Left lung (tissue), 14 donors: Measurements from ENCODE around the gene ZNF44. TPM values are rescaled to one million over a fixed set of nuclear protein-coding genes. Genes with fewer than 3 reads are reported as not detected.
A peak's percentile ranks its signal among the peaks of the same experiment; 100 is the strongest.

Experiments used
- ATAC-seq: fragments of 200-7000 bp; cut with Tn5 transposase; one replicate; pipeline ENCODE4 v1.9.1; 2020; ENCODE audit warnings: moderate library complexity
- DNase-seq, 4 donors: peaks; one replicate each; pipeline ENCODE4 v3.0.0-alpha.2; 2013 to 2020
- H3K27ac ChIP-seq, 2 donors: fragments of 200-600 bp; sonication (generic) in 1 of 2; one replicate each; pipeline versions ENCODE4 v1.5.0 to v1.8.0; 2020 to 2021
- H3K27me3 ChIP-seq, 2 donors: fragments of 200-600 bp; sonication (generic) in 1 of 2; one replicate each; pipeline versions ENCODE4 v1.5.0 to v1.8.0; 2020 to 2021
- H3K36me3 ChIP-seq, 2 donors: fragments of 200-600 bp; sonication (generic) in 1 of 2; one replicate each; pipeline versions ENCODE4 v1.5.0 to v1.8.0; 2020 to 2021
- H3K4me1 ChIP-seq, 2 donors: fragments of 200-600 bp; one replicate each; pipeline ENCODE4 v1.8.0; 2021
- H3K4me3 ChIP-seq, 2 donors: fragments of 200-600 bp; sonication (generic) in 1 of 2; one replicate each; pipeline versions ENCODE4 v1.5.0 to v1.8.0; 2020 to 2021; ENCODE audit warnings: mild to moderate bottlenecking in 1 of 2
- H3K9me3 ChIP-seq, 2 donors: fragments of 200-600 bp; sonication (generic) in 1 of 2; one replicate each; pipeline versions ENCODE4 v1.5.0 to v1.8.0; 2020 to 2021
- intact Hi-C, 2 donors: fragments of 100-400 bp; cut with DNase I; formaldehyde crosslinking; loops; one replicate each; pipeline versions ENCODE4 v1.11.2 to v1.14.2; 2022
- long read RNA-seq, 12 donors: library from polyadenylated mRNA in 2 of 12; unstranded in 2 of 12; transcript quantifications; one replicate each; pipeline ENCODE4 v2.0.0 and lab custom pipeline, GENCODE V29; 2019 to 2026
- polyA plus RNA-seq, 6 donors: library from polyadenylated mRNA; unstranded; fragments of 120-200 nt; gene quantifications; one replicate each; pipeline ENCODE4 v1.2.1, GENCODE V29; 2013; ENCODE audit not compliant: insufficient read length in 6 of 6
- total RNA-seq, 2 donors: library from RNA; stranded (reverse); fragmentation: NEBNext Ultra II Directional; extraction: Animal tissue kit (Norgen Biotek cat#: 25700); gene quantifications; one replicate each; pipeline ENCODE4 v1.2.1, GENCODE V29; 2021
- TF ChIP-seq, protein P1 (sequence below), 2 donors: fragments of 200-600 bp; sonication (generic) in 1 of 2; IDR thresholded peaks; one replicate each; pipeline versions ENCODE4 v1.5.0 to v1.8.0; 2021; ENCODE audit warnings: antibody characterized with exemption in 2 of 2
- donor health status: DM: no; HTN: yes; CAD: no.
- donor health status: DM: no; HTN: no; CAD: no.

Gene ZNF44
- total RNA-seq (10 to 100 TPM; 10.6 to 12.0 TPM), polyA plus RNA-seq (10 to 100 TPM; 25.1 to 33.8 (median 31.1) TPM)
- long read RNA-seq, donor 1, partial matches to known transcripts = 12 of 15 reads
- long read RNA-seq, donor 1, other reads (novel, unspliced or antisense) = 0 of 15 reads
- long read RNA-seq, donor 2, partial matches to known transcripts = 5 of 6 reads
- long read RNA-seq, donor 2, other reads (novel, unspliced or antisense) = 0 of 6 reads
- long read RNA-seq, donor 3, partial matches to known transcripts = 0 of 4 reads
- long read RNA-seq, donor 3, other reads (novel, unspliced or antisense) = 0 of 4 reads
- long read RNA-seq, donor 4, partial matches to known transcripts = 2 of 7 reads
- long read RNA-seq, donor 4, other reads (novel, unspliced or antisense) = 3 of 7 reads
- long read RNA-seq, donor 5, partial matches to known transcripts = 0 of 2 reads
- long read RNA-seq, donor 5, other reads (novel, unspliced or antisense) = 0 of 2 reads
- long read RNA-seq, donor 6, partial matches to known transcripts = 0 of 2 reads
- long read RNA-seq, donor 6, other reads (novel, unspliced or antisense) = 0 of 2 reads
- long read RNA-seq, donor 7 = 0 reads
- long read RNA-seq, donor 8, partial matches to known transcripts = 9 of 11 reads
- long read RNA-seq, donor 8, other reads (novel, unspliced or antisense) = 0 of 11 reads
- long read RNA-seq, donor 9 = 0 reads
- long read RNA-seq, donor 10, partial matches to known transcripts = 0 of 2 reads
- long read RNA-seq, donor 10, other reads (novel, unspliced or antisense) = 1 of 2 reads
- long read RNA-seq, donor 11 = 0 reads
- long read RNA-seq, donor 12 = 0 reads

GRCh38 chr19:12294249-12295158 is at the start of gene ZNF44:
ZNF44 (minus strand) TSS chr19:12294883; CDS start chr19:12294694, 189 bp downstream.
- Histone ChIP-seq H3K27ac (peak within 1 kb of the TSS; percentile 96 to 97), H3K36me3 (peaks cover 0 to 4% of the 10 kb centered on the region in 2 donors), H3K4me1 (peaks cover 8 to 38% of the 10 kb centered on the region in 2 donors), H3K27me3 (no peaks in the 10 kb centered on the region), H3K4me3 (peak within 1 kb of the TSS; percentile 99), H3K9me3 (no peaks in the 10 kb centered on the region)
- TF ChIP-seq, protein P1, sequence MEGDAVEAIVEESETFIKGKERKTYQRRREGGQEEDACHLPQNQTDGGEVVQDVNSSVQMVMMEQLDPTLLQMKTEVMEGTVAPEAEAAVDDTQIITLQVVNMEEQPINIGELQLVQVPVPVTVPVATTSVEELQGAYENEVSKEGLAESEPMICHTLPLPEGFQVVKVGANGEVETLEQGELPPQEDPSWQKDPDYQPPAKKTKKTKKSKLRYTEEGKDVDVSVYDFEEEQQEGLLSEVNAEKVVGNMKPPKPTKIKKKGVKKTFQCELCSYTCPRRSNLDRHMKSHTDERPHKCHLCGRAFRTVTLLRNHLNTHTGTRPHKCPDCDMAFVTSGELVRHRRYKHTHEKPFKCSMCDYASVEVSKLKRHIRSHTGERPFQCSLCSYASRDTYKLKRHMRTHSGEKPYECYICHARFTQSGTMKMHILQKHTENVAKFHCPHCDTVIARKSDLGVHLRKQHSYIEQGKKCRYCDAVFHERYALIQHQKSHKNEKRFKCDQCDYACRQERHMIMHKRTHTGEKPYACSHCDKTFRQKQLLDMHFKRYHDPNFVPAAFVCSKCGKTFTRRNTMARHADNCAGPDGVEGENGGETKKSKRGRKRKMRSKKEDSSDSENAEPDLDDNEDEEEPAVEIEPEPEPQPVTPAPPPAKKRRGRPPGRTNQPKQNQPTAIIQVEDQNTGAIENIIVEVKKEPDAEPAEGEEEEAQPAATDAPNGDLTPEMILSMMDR (IDR thresholded peaks at IDR 0.05) = no peak
- ATAC-seq = peak; percentile 95
- intact Hi-C loops = no loop called here
- peak; percentile 97 to 99 (median 97) for DNase-seq

DNA sequence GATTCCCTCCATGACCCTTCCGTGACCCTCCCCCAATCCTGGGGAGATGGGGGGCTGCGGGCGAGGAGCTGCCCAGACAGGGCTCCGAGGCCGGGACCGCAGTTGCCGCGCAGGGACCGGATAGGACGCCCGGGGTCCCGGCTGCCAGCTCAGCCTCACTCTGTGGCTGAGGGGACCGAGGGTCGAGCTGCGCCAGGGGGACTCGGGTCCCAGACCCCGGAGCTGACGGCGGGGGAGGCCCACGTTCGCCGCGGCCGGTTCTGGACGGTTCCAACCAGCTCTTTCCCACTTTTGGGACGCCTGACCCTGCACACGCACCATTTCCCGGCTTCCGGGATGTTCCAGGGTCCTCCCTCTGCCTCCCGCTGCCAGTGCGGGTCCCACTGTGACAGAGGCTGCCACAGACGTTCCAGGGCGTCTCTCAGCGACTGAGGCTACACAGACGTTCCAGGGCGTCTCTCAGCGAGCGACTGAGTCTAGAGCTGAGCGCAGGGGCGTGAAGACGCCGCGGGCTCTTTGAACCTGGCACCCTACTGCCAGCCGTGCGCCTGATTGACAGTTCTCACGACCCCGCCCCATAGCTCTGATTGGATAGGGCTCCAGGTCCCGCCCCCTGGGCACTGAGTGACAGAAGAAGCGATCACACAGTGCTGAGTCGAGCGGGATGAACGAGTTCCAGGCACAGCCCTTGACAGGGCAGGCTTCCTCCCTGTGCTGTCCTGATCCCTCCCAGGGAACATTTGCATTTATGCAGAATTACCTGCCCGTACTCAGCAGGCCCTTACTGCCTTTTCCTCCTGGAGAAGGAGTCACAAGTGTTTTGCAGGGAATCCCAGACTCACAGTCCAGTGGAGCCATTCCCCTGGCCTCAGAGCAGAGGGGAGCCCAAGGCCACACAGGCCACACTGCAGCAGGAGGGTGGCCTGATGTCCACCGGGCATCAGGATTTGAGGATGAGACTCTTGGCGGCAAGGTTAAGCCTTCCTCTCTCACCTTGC is 38.8 kb upstream of the ZNF44 start, which contains the start of gene ZNF563:
Gene ZNF563, minus strand, starts transcription at position 472 of the 998 bp plus-strand sequence. Its CDS starts 151 bp downstream, at position 321.
- Histone ChIP-seq H3K4me1 (peaks cover 5 to 23% of the 10 kb centered on the region in 2 donors), H3K4me3 (peak within 1 kb of the TSS; percentile 73 to 87), H3K27me3 (no peaks in the 10 kb centered on the region), H3K27ac (peak within 1 kb of the TSS; percentile 92 to 94), H3K36me3 (no peaks in the 10 kb centered on the region), H3K9me3 (no peaks in the 10 kb centered on the region)
- intact Hi-C loops = no loop called here
- TF ChIP-seq, protein P1 (IDR thresholded peaks at IDR 0.05) = no peak
- DNase-seq (peak; percentile 95 to 98 (median 97)), ATAC-seq (peak; percentile 99)

GRCh38 chr19:12331211-12331941 is 36.7 kb upstream of the ZNF44 start:
- intact Hi-C loops = no loop called here
- H3K9me3 ChIP-seq = no peaks in the 10 kb centered on the region
- ATAC-seq (no peak), DNase-seq (no peak)
- no peaks in the 10 kb centered on the region for H3K36me3 ChIP-seq
- peaks cover 5 to 23% of the 10 kb centered on the region in 2 donors for H3K4me1 ChIP-seq
- no peaks in the 10 kb centered on the region for H3K27me3 ChIP-seq
- H3K27ac ChIP-seq = no peak overlapping the region
- TF ChIP-seq, protein P1 (IDR thresholded peaks at IDR 0.05) = no peak
- H3K4me3 ChIP-seq = no peak overlapping the region

DNA sequence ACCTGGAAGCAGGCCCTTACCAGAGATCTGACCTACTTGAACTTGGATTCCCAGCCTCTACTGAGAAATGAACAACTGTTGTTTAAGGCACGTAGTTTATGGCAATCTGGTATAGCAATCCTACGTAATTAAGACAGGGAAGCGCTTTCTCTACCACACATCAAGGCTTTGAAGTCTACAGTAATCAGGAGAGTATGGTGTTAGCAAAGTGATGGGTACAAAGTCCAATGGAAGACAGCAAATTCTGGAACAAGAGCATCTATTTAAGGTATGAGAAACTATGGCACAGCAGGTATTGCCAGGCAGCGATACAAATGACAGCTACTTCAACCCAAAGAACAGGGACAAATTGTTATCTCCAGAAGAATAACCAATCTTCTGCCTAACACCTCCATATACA is 35.7 kb upstream of the ZNF44 start:
- no peaks in the 10 kb centered on the region for H3K9me3 ChIP-seq
- no peak for ATAC-seq
- DNase-seq = no peak
- no peak overlapping the region for H3K27ac ChIP-seq
- no peak overlapping the region for H3K4me3 ChIP-seq
- peaks cover 5 to 23% of the 10 kb centered on the region in 2 donors for H3K4me1 ChIP-seq
- TF ChIP-seq, protein P1 (IDR thresholded peaks at IDR 0.05) = no peak
- H3K36me3 ChIP-seq = no peaks in the 10 kb centered on the region
- intact Hi-C loops = no loop called here
- H3K27me3 ChIP-seq = no peaks in the 10 kb centered on the region
